Chondrocyte (in vitro differentiated cells): ENCODE results near the gene GPR61. TPM values are rescaled to one million over a fixed set of nuclear protein-coding genes. Genes with fewer than 3 reads are reported as not detected.

Source experiments
- DNase-seq: peaks from one replicate; pipeline ENCODE4 v3.0.0; 2021; ENCODE audit warnings: mixed read lengths, low spot score
- H3K27ac Mint-ChIP-seq: one replicate; pipeline ENCODE4 v1.8.0; 2021; ENCODE audit warnings: mild to moderate bottlenecking, moderate library complexity, mixed read lengths; ENCODE audit not compliant: unreplicated experiment
- H3K27me3 Mint-ChIP-seq: 2 replicates; pipeline ENCODE4 v1.8.0; 2021; ENCODE audit warnings: low read depth, mixed read lengths
- H3K36me3 Mint-ChIP-seq: 2 replicates; pipeline ENCODE4 v1.8.0; 2021; ENCODE audit warnings: low read depth, mixed read lengths
- H3K4me1 Mint-ChIP-seq: 2 replicates; pipeline ENCODE4 v1.8.0; 2021; ENCODE audit warnings: low read depth, mild to moderate bottlenecking, mixed read lengths
- H3K4me3 Mint-ChIP-seq: one replicate; pipeline ENCODE4 v1.8.0; 2021; ENCODE audit warnings: mild to moderate bottlenecking, moderate library complexity, mixed read lengths; ENCODE audit not compliant: unreplicated experiment
- H3K9me3 Mint-ChIP-seq: 2 replicates; pipeline ENCODE4 v1.8.0; 2021; ENCODE audit warnings: low read depth, mixed read lengths
- total RNA-seq: library from RNA; stranded (reverse); gene quantifications from 3 replicates; pipeline ENCODE4 v1.2.1, GENCODE V29; 2021
- TF ChIP-seq, protein P1 (sequence below): fragments of 200-600 bp; sonication (generic); IDR thresholded peaks from 2 replicates; pipeline ENCODE4 v1.5.0; 2021; ENCODE audit warnings: antibody characterized with exemption, mild to moderate bottlenecking, moderate library complexity

Gene GPR61
- total RNA-seq, 1 donor from 2014 or later, result not detected

GRCh38 chr1:109584766-109585165 lies 45.1 kb downstream of the GPR61 start:
- TF ChIP-seq, protein P1, sequence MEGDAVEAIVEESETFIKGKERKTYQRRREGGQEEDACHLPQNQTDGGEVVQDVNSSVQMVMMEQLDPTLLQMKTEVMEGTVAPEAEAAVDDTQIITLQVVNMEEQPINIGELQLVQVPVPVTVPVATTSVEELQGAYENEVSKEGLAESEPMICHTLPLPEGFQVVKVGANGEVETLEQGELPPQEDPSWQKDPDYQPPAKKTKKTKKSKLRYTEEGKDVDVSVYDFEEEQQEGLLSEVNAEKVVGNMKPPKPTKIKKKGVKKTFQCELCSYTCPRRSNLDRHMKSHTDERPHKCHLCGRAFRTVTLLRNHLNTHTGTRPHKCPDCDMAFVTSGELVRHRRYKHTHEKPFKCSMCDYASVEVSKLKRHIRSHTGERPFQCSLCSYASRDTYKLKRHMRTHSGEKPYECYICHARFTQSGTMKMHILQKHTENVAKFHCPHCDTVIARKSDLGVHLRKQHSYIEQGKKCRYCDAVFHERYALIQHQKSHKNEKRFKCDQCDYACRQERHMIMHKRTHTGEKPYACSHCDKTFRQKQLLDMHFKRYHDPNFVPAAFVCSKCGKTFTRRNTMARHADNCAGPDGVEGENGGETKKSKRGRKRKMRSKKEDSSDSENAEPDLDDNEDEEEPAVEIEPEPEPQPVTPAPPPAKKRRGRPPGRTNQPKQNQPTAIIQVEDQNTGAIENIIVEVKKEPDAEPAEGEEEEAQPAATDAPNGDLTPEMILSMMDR, result no peak
- no peak overlapping the region for H3K4me3 Mint-ChIP-seq
- no peaks in the 10 kb centered on the region for H3K9me3 Mint-ChIP-seq
- H3K4me1 Mint-ChIP-seq, result no peaks in the 10 kb centered on the region
- peaks cover 37% of the 10 kb centered on the region for H3K36me3 Mint-ChIP-seq
- no peak overlapping the region for H3K27ac Mint-ChIP-seq
- no peaks in the 10 kb centered on the region for H3K27me3 Mint-ChIP-seq
- no peak for DNase-seq

DNA sequence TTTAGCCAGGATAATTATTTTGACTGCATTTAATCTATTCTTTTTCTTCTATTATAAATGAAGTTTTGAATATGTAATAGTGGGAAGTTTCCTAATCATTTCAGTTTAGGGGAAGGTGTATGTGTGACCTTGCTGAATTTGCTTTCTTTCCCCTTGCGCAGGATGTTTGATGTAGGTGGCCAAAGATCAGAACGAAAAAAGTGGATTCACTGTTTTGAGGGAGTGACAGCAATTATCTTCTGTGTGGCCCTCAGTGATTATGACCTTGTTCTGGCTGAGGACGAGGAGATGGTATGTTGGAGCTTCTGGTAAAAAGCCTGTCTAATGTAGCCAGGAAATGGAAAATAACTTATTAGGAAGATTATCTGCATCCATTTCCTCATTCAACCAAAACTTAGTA lies 46.4 kb downstream of the GPR61 start:
- Mint-ChIP-seq H3K27me3 (no peaks in the 10 kb centered on the region), H3K9me3 (no peaks in the 10 kb centered on the region), H3K27ac (no peak overlapping the region), H3K36me3 (peaks cover 35% of the 10 kb centered on the region), H3K4me3 (no peak overlapping the region), H3K4me1 (no peaks in the 10 kb centered on the region)
- TF ChIP-seq, protein P1, result no peak
- DNase-seq, result no peak

DNA sequence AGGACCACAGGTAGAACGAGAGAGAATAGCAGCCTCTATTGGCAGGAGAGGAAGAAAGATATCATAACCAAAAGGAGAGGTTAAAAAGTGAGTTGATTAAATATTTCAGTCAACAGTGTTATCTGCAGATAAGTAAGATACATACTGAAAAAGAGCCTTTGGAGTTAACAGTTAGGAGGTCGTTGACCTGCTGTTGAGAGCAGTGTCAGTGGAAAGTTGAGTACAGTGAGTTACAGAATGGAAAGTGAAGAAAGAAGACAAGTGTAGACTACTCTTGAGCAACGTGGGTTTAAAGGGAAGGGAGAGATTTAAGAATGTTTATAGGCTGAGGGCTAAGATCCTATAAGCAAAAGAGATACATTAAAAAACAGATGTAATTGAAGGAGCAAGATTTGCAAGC lies 49.5 kb downstream of the GPR61 start:
- no peaks in the 10 kb centered on the region for H3K9me3 Mint-ChIP-seq
- H3K4me3 Mint-ChIP-seq, result no peak overlapping the region
- H3K36me3 Mint-ChIP-seq, result peaks cover 43% of the 10 kb centered on the region
- TF ChIP-seq, protein P1, result no peak
- DNase-seq, result no peak
- H3K4me1 Mint-ChIP-seq, result no peaks in the 10 kb centered on the region
- peak overlapping the region; percentile 6 for H3K27ac Mint-ChIP-seq
- no peaks in the 10 kb centered on the region for H3K27me3 Mint-ChIP-seq

DNA sequence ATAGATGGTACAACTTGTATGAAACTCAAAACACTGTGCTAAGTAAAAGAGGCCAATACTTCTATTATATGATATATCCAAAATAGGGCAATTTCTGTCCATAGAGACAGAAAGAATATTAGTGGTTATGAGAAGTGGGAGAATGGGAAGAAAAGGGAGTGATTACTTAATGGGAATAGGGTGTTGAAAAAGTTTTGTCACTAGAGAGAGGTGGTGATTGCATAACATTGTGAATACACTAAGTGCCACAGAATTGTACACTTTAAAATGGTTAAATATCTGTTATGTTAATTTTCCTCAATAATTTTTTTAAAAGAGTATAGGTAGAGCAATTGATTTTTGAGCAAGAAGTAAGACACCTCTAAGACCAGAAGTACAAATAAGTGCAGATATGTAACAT lies 50.0 kb downstream of the GPR61 start:
- no peaks in the 10 kb centered on the region for H3K27me3 Mint-ChIP-seq
- H3K4me3 Mint-ChIP-seq, result no peak overlapping the region
- TF ChIP-seq, protein P1, result no peak
- H3K27ac Mint-ChIP-seq, result no peak overlapping the region
- no peaks in the 10 kb centered on the region for H3K9me3 Mint-ChIP-seq
- peaks cover 40% of the 10 kb centered on the region for H3K36me3 Mint-ChIP-seq
- H3K4me1 Mint-ChIP-seq, result no peaks in the 10 kb centered on the region
- no peak for DNase-seq

GRCh38 chr1:109592916-109593315 lies 53.2 kb downstream of the GPR61 start:
- Mint-ChIP-seq H3K27me3 (no peaks in the 10 kb centered on the region), H3K27ac (peak overlapping the region; percentile 13), H3K4me3 (no peak overlapping the region), H3K36me3 (peaks cover 26% of the 10 kb centered on the region), H3K9me3 (no peaks in the 10 kb centered on the region), H3K4me1 (peaks cover 17% of the 10 kb centered on the region)
- TF ChIP-seq, protein P1, result no peak
- no peak for DNase-seq
